Activated CD8-positive, alpha-beta memory T cell treated with anti-CD3 and anti-CD28 coated beads for 4 hours (primary cell): ENCODE data around the gene SPPL3.

Experiments
- DNase-seq, 2 donors: peaks; one replicate each; pipeline ENCODE4 v3.0.0-alpha.2; 2020; ENCODE audit warnings: low read depth in 2 of 2

SPPL3 gene

DNA sequence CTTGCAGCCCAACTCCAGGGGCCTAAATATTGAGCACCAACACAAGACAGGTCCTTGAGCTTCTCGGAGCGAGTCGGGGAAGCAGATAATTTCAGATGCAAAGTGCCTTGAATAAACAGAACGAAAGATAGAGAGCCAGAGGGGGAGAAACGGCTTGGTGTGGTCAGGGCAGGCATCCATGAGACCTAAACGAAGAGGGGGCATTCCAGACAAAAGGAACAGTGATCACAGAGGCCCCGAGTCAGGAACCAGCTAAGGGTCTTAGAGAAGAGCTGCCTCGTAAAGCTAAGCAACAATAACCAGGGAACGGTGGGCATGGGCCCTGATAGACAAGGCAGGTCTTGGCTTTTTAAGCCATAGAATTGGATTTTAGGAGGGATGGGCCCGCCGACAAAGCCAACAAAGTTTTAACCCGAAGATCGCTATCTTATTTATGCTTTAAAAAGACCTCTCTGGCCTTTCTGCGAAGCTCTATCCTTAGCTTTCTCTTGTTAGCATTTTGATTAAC lies 179.0 kb downstream of the SPPL3 start:
- DNase-seq: no peak

- no peak for DNase-seq
These were observed 179.4 kb downstream of the SPPL3 start for GRCh38 chr12:120724720-120725119.

DNA sequence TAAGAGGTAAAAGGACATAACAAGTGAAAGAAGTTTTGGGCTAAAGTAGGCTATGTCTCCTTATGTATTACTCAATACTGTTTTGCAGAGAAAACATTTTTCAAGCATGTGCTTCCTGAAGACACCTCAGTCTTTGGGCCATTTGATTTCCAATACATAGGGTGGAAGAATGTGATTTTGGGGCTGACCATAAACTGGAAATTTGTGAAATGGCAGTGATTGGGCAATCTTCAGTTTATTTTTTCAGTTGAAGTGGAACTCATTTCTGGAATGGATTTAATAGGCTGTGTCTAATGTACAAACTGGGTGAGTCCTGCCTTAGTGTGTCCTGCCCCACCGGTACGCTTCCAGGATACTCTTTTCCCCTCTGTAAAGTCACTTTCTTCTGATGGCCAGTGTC lies 181.4 kb downstream of the SPPL3 start:
- no peak for DNase-seq

DNA sequence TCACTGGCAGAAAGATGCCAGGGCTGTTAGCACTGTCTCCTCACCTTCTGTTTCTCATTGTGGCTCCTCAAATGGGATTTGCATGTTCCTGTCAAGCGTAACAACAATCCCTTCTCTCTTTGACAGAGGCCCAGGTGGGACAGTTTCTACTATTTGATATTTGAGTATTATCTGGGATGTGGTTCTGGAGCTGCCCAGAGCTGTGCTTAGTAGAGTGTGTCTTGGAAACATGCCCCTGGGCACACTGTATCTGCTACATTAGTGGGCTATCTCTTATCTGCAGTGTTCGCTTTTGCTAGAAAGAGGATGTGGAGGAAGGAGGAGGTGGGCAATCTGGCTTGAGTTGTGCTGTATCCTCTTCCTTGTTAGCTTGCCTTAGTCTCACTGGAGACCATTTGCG lies 182.3 kb downstream of the SPPL3 start:
- no peak for DNase-seq

DNA sequence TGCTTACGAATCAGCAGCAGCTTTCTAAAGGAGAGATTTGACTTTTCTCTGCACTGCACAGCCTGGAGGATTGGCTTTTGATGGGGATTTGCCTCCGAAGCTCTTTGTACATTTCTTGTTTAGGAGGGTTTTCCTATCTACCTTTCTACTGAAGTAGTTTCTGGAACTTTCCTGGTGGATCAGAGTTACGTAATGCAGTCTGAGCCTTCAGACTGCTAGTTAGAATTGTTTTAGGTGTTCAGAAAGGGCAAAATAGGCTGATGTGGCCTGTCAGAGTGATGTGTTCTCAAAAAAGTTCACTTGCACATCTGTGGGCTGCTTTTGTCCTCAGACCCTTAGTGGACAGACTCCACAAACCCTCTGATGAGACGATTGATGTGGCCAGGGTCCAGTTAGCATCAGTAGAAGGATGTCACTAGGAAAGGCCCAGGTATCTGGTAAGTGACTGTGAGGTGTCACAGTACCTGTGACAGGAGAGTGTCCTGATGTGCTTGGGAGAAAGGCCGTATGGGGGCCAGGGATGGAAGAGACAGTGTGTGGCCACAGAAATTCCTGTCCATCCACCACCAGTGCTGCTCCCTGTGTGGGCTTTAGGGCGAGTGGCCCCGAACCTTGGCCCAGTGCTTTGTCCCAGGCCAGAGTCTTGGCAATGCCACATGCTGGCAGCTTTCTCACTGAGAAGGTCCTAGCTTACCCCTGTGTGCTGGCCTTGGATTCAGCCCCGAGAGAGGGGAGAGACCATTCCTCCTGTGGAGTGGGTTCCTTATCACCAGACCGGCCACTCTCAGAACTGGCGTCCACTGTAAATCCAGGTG lies 183.0 kb downstream of the SPPL3 start:
- no peak for DNase-seq

DNA sequence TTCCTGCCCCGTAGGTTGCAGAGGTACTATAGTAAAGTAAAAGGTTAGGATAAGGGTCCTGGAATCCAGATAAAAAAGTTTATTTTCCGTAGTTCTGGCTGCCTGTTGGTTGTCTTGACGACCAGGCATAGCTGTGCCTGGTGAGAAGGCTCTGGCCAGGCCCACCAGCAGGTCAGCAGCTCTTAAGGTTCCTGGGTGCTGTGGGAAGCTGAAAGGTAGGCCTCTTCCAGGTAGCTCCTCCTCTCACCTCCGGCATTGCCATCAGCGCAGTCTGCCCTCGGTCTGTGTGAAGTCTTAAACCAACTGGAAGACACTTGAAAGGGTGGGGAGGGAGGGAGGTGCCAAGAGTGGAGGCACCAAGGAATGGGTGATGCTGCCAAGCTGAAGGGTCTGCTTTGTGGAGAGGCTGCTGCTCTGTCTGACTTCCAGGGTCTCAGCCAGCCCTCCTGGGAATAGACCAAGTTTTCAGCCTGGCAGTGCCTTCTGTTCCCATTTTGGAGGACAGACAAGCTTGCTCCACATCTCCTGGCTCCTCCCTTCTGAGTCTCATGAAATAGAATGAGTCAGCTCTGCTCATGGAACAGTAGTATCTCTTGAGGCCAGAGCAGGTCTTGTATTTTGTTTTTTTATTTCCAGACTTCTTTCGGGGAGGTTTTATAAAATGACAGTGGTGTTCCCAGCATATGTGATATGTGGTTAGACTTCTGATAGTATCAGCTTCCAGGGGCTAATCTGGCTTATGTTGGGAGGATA lies 183.7 kb downstream of the SPPL3 start:
- DNase-seq: no peak

- DNase-seq: no peak
These were observed 184.5 kb downstream of the SPPL3 start for GRCh38 chr12:120719496-120720233.

- no peak for DNase-seq
These were observed 185.1 kb downstream of the SPPL3 start for GRCh38 chr12:120719072-120719471.

DNA sequence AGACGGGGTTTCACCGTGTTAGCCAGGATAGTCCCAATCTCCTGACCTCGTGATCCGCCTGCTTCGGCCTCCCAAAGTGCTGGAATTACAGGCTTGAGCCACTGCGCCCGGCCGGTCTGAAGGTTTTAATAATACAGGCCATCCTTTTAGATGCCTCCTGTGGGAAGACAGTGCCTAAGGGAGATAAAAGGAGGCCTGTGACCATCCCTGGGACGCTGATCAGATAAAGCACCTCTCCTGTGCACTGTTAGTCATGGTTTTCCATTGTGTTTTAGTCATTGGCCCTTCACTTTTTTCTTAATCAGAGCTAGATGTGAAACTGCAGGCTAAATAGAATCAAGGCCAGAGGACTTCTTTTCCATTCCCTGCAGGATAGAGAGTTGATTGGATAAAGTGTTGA lies 186.1 kb downstream of the SPPL3 start:
- DNase-seq: no peak

DNA sequence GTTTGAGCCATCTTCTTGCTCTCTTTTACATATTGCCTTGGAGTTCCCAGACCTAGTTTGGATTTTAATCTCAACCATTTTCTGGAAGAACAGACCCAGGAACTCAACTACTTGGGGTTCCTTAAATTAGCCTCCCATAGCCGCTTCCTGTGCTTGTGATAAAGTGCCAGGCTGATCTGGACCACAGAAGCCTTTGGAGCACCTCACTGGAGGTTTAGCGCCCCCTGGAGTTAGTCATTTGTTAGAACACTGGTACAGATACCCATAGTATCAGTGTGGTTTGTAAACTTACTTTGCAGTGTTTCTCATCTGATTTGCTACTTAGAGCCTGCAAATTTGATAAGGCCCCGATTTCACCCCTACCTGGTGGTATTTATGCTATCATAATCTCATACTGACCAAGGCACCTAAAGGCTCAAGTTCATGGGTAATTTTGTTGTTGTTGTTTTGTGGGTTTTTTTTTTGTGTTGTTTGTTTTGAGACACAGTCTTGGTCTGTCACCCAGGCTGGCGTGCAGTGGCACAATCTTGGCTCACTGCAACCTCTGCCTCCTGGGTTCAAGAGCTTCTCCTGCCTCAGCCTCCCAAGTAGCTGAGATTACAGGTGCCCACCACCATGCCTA lies 190.2 kb downstream of the SPPL3 start:
- DNase-seq: peak; percentile 41 to 61

DNA sequence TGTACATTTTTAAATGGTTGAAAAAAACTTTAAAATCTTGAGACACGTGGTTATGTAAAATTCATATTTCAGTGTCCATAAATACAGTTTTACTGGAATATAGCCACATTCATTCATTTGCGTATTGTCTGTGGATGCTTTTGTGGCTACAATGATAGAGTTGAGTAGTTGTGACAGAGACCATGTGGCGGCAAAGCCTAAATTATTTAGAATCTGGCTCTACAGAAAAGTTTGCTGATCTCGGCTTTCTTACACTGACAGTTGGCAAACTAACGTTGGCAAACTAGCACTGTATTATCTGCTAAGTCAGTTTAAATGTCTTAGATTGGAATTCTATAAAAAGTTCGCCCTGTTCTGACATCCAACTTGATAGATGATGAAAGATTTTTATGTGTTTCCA lies 191.5 kb downstream of the SPPL3 start:
- no peak for DNase-seq
